Measurements from ENCODE around the gene AZU1. TPM values are rescaled to one million over a fixed set of nuclear protein-coding genes. Genes with fewer than 3 reads are reported as not detected.
"Not testable (repeated sequence)": the region's sequence is repeated elsewhere in the genome, so short reads cannot be mapped to it uniquely, and the experiment has no call there.

AZU1 gene
- total RNA-seq, 4 donors from 2014 or later, result 1.1 TPM; not detected in 3

- no peak for TF ChIP-seq CTCF (IDR thresholded peaks at IDR 0.05)
- ATAC-seq (ENCODE audit: low FRiP score) (peak; percentile 4), DNase-seq (ENCODE audit: low spot score) (no peak)
These were observed 11.7 kb upstream of the AZU1 start for GRCh38 chr19:815775-816499.

GRCh38 chr19:816500-816857 is 11.2 kb upstream of the AZU1 start:
- ATAC-seq (ENCODE audit: low FRiP score), result no peak
- no peak for DNase-seq (ENCODE audit: low spot score)
- no peak for TF ChIP-seq CTCF (IDR thresholded peaks at IDR 0.05)

GRCh38 chr19:820212-820611 is 7.4 kb upstream of the AZU1 start:
- not testable (repeated sequence) for DNase-seq (ENCODE audit: low spot score)

GRCh38 chr19:821231-821824 is 6.3 kb upstream of the AZU1 start:
- ATAC-seq (ENCODE audit: low FRiP score), result no peak
- TF ChIP-seq CTCF (IDR thresholded peaks at IDR 0.05), result no peak
- DNase-seq (ENCODE audit: low spot score), result no peak

More at GRCh38 chr19:820212-820611, 7.4 kb upstream of the AZU1 start:
- not testable (repeated sequence) for ATAC-seq (ENCODE audit: low FRiP score)

- TF ChIP-seq CTCF (IDR thresholded peaks at IDR 0.05), result no peak
- DNase-seq (ENCODE audit: low spot score), result no peak
- peak; percentile 2 for ATAC-seq (ENCODE audit: low FRiP score)
These were observed 5.7 kb upstream of the AZU1 start, which contains the start of gene PLPPR3 for GRCh38 chr19:821825-822503. Gene PLPPR3 (minus strand): TSS chr19:821955. CDS start chr19:821559, 396 bp downstream.

- ATAC-seq (ENCODE audit: low FRiP score), result no peak
- DNase-seq (ENCODE audit: low spot score), result no peak
- TF ChIP-seq CTCF (IDR thresholded peaks at IDR 0.05), result no peak
These were observed 4.0 kb upstream of the AZU1 start for GRCh38 chr19:823565-824121.

GRCh38 chr19:824885-825284 is 2.8 kb upstream of the AZU1 start:
- ATAC-seq (ENCODE audit: low FRiP score) (no peak), DNase-seq (ENCODE audit: low spot score) (no peak)
- TF ChIP-seq CTCF (IDR thresholded peaks at IDR 0.05), result no peak

All from omental fat pad (tissue), 4 donors.